ENCODE results near the gene KAT2A. TPM values are rescaled to one million over a fixed set of nuclear protein-coding genes. Genes with fewer than 3 reads are reported as not detected.

KAT2A gene
- total and polyA plus RNA-seq, 9 of the 15 experiments (the other 6 are each of a cell fraction or from before 2014, with no cell fraction given), result 1.5 to 80.4 (median 31.9) TPM

GRCh38 chr17:42067371-42068091, 53.6 kb downstream of the KAT2A start (continued):
- TF ChIP-seq ZNF408 (CRISPR knock-in tag; IDR thresholded peaks at IDR 0.05; ENCODE audit: low read depth) (no peak), XRCC5 (IDR thresholded peaks at IDR 0.05; ENCODE audit: low read depth, low read length) (0 out of 2 replicates have a peak, but pooled peaks have one; percentile 60), ARNT (IDR thresholded peaks at IDR 0.05) (no peak), RB1 (IDR thresholded peaks at IDR 0.05; ENCODE audit: low read depth) (0 out of 2 replicates have a peak, but pooled peaks have one; percentile 21), CTBP1 (IDR thresholded peaks at IDR 0.05; ENCODE audit: borderline replicate concordance) (peak; percentile 64), CHD1 (IDR thresholded peaks at IDR 0.05; ENCODE audit: low read length) (no peak), ESRRA (IDR thresholded peaks at IDR 0.05; ENCODE audit: borderline replicate concordance, low read depth) (peak; percentile 50), TAF9B (IDR thresholded peaks at IDR 0.05; ENCODE audit: partially characterized antibody) (no peak), SIN3B (IDR thresholded peaks at IDR 0.05; ENCODE audit: low read depth) (no peak), GATAD2A (IDR thresholded peaks at IDR 0.05) (0 out of 2 replicates have a peak, but pooled peaks have one; percentile 23), ZNF609 (CRISPR knock-in tag; IDR thresholded peaks at IDR 0.05; ENCODE audit: borderline replicate concordance) (no peak), ZBTB7A (IDR thresholded peaks at IDR 0.05; ENCODE audit: borderline replicate concordance, control insufficient read depth, low read depth, low read length) (peak; percentile 64), NRF1 (conservative IDR thresholded peaks at IDR 0.05 in 1 of 2, IDR thresholded peaks at IDR 0.05 in 1 of 2) (0 out of 4 replicates have a peak, but pooled peaks of 1 of the 2 experiments have one; percentile 19), ATF1 (CRISPR knock-in tag; IDR thresholded peaks at IDR 0.05) (no peak), ATF1 (tag; IDR thresholded peaks at IDR 0.05) (no peak), ZBTB2 (IDR thresholded peaks at IDR 0.05) (peak; percentile 37; the same call in 1 of the 2 replicates), RAD21 (CRISPR knock-in tag; conservative IDR thresholded peaks at IDR 0.05 in 1 of 2, IDR thresholded peaks at IDR 0.05 in 1 of 2) (peak; percentile 68 to 83), NR2C1 (IDR thresholded peaks at IDR 0.05) (peak; percentile 77), NR2C1 (tag; IDR thresholded peaks at IDR 0.05) (no peak), MAX (CRISPR knock-in tag; IDR thresholded peaks at IDR 0.05) (no peak), MAZ (CRISPR knock-in tag; conservative IDR thresholded peaks at IDR 0.05 in 1 of 2, IDR thresholded peaks at IDR 0.05 in 1 of 2) (peak in 1 of 2 experiments; percentile 38; a peak in 1 of 4 replicates), SMC3 (conservative IDR thresholded peaks at IDR 0.05; ENCODE audit: insufficient read depth, low read depth, low read length) (peak; percentile 83), PCBP2 (IDR thresholded peaks at IDR 0.05; ENCODE audit: low read depth, low read length, poor library complexity, severe bottlenecking) (no peak)
